GM18505 (cell line): ENCODE data around the gene HCN2.
A peak's percentile ranks its signal among the peaks of the same experiment; 100 is the strongest.

Experiments
- ATAC-seq: cut with Tn5 transposase; IDR thresholded peaks from one replicate; pipeline ENCODE4 v1.9.1; 2021; ENCODE audit not compliant: unreplicated experiment
- POLR2A ChIP-seq: IDR thresholded peaks from 4 replicates; pipeline ENCODE4 v1.6.1; 2011; ENCODE audit warnings: borderline replicate concordance; ENCODE audit not compliant: insufficient read depth, insufficient read length; ENCODE audit errors: extremely low read depth

HCN2 gene

GRCh38 chr19:632579-633067, 42.9 kb downstream of the HCN2 start:
- no peak for TF ChIP-seq POLR2A
- peak; percentile 10 for ATAC-seq

- TF ChIP-seq POLR2A, result peak; percentile 53
- peak; percentile 81 for ATAC-seq
Measured at GRCh38 chr19:633068-633785, 43.5 kb downstream of the HCN2 start, which contains the start of gene POLRMT. Gene POLRMT, minus strand, starts transcription at chr19:633537. Its CDS starts 25 bp downstream, at chr19:633512.

- ATAC-seq, result no peak
- no peak for TF ChIP-seq POLR2A
Measured at GRCh38 chr19:633786-634639, 44.3 kb downstream of the HCN2 start.

DNA sequence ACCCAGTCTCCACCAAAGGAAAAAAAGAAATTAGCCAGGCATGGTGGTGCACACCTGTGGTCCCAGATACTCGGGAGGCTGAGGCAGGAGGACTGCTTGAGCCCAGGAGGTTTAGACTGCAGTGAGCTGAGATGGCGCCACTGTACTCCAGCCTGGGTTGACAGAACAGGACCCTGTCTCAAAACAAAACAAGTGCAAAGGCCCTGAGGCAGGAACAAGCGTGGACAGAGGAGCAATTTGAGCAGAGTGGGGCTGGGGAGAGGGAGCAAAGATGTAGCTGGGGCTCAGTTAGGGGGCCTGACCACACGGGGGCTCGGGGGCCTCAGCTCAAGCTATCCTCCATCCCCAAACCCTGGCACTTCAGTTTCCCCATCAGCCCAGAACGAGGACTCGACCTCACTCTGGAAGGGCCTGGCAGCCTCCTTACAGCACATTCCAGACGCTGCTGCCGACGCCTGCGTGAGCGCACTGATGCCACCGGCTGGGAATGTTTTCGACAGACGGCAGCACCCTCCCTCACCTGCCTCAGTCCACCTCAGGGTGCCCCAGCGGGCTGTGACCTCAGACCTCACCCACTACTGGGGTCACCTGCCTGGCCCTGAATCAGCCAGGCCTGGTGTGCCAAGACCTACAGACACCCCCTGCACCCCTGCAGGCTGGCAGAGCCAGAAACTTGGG, 45.4 kb downstream of the HCN2 start:
- TF ChIP-seq POLR2A, result no peak
- ATAC-seq, result no peak

GRCh38 chr19:638906-639252, 49.2 kb downstream of the HCN2 start:
- no peak for TF ChIP-seq POLR2A

DNA sequence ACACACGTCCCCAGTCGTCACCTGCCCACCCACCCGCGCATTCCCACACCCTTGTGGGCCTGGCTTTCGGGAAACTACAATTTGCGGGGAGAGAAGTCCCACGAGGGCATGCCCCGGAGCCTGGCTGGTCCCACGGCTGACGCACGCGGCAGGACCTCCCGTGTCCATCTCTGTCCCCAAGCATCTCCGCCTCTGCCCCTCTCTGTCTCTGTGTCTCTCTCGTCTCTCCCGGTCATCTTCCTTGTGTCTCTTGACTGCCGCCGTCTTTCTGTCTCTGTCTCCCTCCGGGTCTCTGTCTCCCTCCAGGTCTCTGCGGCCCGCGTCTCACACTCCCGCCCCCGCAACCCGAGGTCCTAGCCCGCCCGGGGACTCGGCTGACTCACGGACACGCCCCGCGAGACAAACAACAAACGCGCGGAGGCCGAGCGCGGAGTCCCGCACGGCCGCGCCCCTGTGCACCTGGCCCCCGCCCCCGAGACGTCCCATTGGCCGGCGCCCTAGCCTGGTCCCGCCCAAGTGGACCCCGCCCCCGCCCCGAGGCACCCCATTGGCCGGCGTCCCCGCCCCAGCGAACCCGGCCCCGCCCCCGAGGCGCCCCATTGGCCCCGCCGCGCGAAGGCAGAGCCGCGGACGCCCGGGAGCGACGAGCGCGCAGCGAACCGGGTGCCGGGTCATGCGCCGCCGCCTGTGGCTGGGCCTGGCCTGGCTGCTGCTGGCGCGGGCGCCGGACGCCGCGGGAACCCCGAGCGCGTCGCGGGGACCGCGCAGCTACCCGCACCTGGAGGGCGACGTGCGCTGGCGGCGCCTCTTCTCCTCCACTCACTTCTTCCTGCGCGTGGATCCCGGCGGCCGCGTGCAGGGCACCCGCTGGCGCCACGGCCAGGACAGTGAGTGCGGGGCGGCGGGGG, 49.8 kb downstream of the HCN2 start, which contains the start of gene FGF22:
FGF22 (plus strand) TSS at position 627 of the 908 bp plus-strand sequence; CDS start at position 674, 47 bp downstream.
- no peak for TF ChIP-seq POLR2A
- ATAC-seq, result peak; percentile 46

More at GRCh38 chr19:638906-639252, 49.2 kb downstream of the HCN2 start:
- no peak for ATAC-seq

- no peak for TF ChIP-seq POLR2A
- no peak for ATAC-seq
Measured at GRCh38 chr19:640161-640558, 50.5 kb downstream of the HCN2 start.

DNA sequence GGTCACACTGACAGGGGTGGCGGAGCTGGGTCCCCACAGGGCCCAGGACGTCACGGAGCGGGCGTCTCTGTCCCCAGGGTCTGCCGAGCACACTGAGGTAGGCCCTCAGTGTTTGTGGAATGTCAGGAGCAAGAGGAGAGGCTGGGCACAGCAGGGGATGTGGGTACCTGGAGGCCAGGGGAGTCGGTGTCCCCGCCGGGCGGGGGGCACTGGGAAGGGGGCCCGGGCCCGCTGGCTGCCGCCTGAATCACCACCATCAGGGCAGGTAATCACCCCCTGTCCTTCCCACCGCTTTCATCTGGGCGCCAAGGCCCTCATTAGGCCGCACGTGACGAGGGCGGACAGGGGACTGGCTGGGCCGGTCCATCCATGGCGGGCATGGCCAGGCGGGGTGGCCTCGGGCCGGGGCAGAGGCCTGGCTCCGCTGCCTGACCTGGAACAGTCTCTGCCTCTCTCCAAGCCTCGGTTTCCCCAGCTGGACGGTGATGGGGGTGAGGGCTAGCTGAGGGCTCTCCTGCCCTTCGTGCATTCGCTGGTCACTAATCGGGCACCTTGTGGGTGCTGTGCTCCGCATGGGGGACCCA, 51.0 kb downstream of the HCN2 start:
- TF ChIP-seq POLR2A, result no peak

GRCh38 chr19:641702-642101, 52.0 kb downstream of the HCN2 start:
- TF ChIP-seq POLR2A, result no peak

More for the DNA sequence above, 51.0 kb downstream of the HCN2 start:
- ATAC-seq, result no peak

DNA sequence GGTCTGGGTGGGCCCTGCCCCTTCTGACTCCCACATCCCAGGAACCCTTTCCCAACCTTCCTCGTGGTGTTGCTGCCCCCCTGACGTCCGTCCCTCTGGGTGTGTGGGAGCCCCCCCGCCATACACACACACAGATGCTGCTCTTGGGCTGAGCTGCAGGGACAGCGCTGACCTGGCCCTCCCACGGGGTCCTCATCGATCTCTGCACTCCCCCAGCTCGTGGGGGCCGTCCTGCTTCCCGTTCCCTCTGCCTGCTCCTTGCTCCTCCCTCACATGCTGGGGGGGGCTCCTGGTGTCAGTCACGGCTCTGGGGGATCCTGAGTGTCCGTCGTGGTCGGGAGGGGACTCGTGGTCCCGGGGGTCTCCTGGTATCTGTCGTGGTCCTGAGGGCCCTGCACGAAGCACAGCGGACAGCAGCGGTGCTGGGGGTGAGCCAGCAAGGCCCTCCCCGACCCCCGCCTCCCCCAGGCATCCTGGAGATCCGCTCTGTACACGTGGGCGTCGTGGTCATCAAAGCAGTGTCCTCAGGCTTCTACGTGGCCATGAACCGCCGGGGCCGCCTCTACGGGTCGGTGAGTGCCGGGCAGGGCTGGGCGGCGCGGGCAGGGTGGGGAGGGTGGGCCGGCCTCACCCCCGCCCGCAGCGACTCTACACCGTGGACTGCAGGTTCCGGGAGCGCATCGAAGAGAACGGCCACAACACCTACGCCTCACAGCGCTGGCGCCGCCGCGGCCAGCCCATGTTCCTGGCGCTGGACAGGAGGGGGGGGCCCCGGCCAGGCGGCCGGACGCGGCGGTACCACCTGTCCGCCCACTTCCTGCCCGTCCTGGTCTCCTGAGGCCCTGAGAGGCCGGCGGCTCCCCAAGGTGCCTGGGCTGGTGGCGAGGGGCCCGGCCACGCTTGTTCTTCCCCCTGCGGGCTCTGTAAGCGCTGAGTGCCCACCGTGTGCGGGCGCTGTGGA, 53.4 kb downstream of the HCN2 start:
- TF ChIP-seq POLR2A, result no peak
- no peak for ATAC-seq

More at GRCh38 chr19:641702-642101, 52.0 kb downstream of the HCN2 start:
- no peak for ATAC-seq

DNA sequence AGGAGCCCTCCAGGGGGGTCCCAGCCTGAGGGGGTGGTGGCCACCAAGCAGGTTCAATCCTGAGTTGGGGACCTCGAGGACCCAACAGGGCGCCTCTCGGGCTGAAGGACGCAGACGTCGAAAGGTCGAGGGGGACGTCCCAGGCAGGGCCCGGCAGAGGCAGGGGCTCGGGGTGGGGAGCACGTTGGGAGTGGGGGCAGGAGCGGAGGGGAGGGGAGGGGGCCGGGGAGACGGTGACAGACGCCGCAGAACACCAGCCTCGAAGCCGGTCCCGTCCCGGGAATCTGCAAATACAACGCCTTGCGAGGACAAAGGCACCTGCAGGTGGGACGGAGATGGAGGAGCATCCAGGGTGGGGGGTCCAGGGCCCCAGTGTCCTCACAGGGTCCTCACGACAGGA, 54.1 kb downstream of the HCN2 start:
- ATAC-seq, result no peak
- no peak for TF ChIP-seq POLR2A
